SU-DHL-6 (cell line): ENCODE results near the gene ST7.

Source experiments
- H2AFZ ChIP-seq: fragments of 200-600 bp; sonication (generic); 2 replicates; pipeline ENCODE4 v1.6.1; 2014; ENCODE audit warnings: low read depth, mild to moderate bottlenecking, moderate library complexity, mixed read lengths, antibody characterized with exemption, low read length; ENCODE audit not compliant: severe bottlenecking
- H3F3A ChIP-seq: fragments of 200-600 bp; shearing (Covaris generic); 2 replicates; pipeline ENCODE4 v1.6.0; 2016; ENCODE audit warnings: antibody characterized with exemption, mild to moderate bottlenecking; ENCODE audit not compliant: insufficient read depth
- H3K27ac ChIP-seq: fragments of 200-600 bp; sonication (generic); 2 replicates; pipeline ENCODE4 v1.5.1; 2016; ENCODE audit warnings: low read depth, mild to moderate bottlenecking, low read length, moderate library complexity, mixed read lengths
- H3K27me3 ChIP-seq: fragments of 200-600 bp; sonication (generic), shearing (Covaris generic); 2 replicates; pipeline ENCODE4 v1.6.0; 2014; ENCODE audit warnings: mild to moderate bottlenecking, low read length
- H3K36me3 ChIP-seq: fragments of 200-600 bp; sonication (generic); 2 replicates; pipeline ENCODE4 v1.6.1; 2014; ENCODE audit warnings: mild to moderate bottlenecking, low read length, mixed read lengths
- H3K4me2 ChIP-seq: fragments of 300-600, 200-600 bp; shearing (Covaris generic), sonication (generic); 2 replicates; pipeline ENCODE4 v1.6.0; 2014; ENCODE audit warnings: low read length, low read depth, mild to moderate bottlenecking; ENCODE audit not compliant: poor library complexity, severe bottlenecking
- H3K4me3 ChIP-seq: fragments of 200-600 bp; sonication (generic); 2 replicates; pipeline ENCODE4 v1.5.1; 2014; ENCODE audit warnings: antibody characterized with exemption, low read length, mild to moderate bottlenecking, mixed read lengths; ENCODE audit not compliant: insufficient read depth, poor library complexity, severe bottlenecking
- H3K79me2 ChIP-seq: fragments of 200-600 bp; sonication (generic); 2 replicates; pipeline ENCODE4 v1.6.1; 2014; ENCODE audit warnings: mild to moderate bottlenecking, low read length, moderate library complexity; ENCODE audit not compliant: insufficient read depth
- H3K9ac ChIP-seq: fragments of 200-600 bp; sonication (generic); 2 replicates; pipeline ENCODE4 v1.7.0; 2014; ENCODE audit warnings: mild to moderate bottlenecking, low read length
- H3K9me2 ChIP-seq: fragments of 200-600 bp; sonication (generic); replicated peaks from 2 replicates; pipeline ENCODE4 v1.6.1; 2014; ENCODE audit warnings: low read length; ENCODE audit not compliant: insufficient read depth
- H3K9me3 ChIP-seq: fragments of 200-600 bp; sonication (generic); 2 replicates; pipeline ENCODE4 v1.6.1; 2014; ENCODE audit warnings: low read length, mixed read lengths; ENCODE audit not compliant: insufficient read depth
- H4K20me1 ChIP-seq: fragments of 200-600 bp; sonication (generic); 2 replicates; pipeline ENCODE4 v1.6.1; 2014; ENCODE audit warnings: low read depth, mild to moderate bottlenecking, antibody characterized with exemption, low read length, moderate library complexity, mixed read lengths
- EZH2phosphoT487 ChIP-seq: fragments of 200-600 bp; sonication (generic), shearing (Covaris generic); conservative IDR thresholded peaks from 2 replicates; pipeline ENCODE4 v1.6.1; 2018; ENCODE audit warnings: mild to moderate bottlenecking, antibody characterized with exemption, low read length, moderate library complexity, mixed read lengths
- TF ChIP-seq, protein P1 (sequence below): fragments of 200-600 bp; sonication (generic); IDR thresholded peaks from one replicate; pipeline ENCODE4 v1.5.1; 2017; ENCODE audit warnings: antibody characterized with exemption, mild to moderate bottlenecking, low read length, moderate library complexity; ENCODE audit not compliant: insufficient read depth, poor library complexity, severe bottlenecking

ST7 gene

GRCh38 chr7:117014673-117015133, 61.4 kb downstream of the ST7 start:
- H3K9me2 ChIP-seq, result no peaks in the 10 kb centered on the region
- no peak for TF ChIP-seq EZH2phosphoT487
- TF ChIP-seq, protein P1, sequence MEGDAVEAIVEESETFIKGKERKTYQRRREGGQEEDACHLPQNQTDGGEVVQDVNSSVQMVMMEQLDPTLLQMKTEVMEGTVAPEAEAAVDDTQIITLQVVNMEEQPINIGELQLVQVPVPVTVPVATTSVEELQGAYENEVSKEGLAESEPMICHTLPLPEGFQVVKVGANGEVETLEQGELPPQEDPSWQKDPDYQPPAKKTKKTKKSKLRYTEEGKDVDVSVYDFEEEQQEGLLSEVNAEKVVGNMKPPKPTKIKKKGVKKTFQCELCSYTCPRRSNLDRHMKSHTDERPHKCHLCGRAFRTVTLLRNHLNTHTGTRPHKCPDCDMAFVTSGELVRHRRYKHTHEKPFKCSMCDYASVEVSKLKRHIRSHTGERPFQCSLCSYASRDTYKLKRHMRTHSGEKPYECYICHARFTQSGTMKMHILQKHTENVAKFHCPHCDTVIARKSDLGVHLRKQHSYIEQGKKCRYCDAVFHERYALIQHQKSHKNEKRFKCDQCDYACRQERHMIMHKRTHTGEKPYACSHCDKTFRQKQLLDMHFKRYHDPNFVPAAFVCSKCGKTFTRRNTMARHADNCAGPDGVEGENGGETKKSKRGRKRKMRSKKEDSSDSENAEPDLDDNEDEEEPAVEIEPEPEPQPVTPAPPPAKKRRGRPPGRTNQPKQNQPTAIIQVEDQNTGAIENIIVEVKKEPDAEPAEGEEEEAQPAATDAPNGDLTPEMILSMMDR, result no peak
- H3K9me3 ChIP-seq, result no peaks in the 10 kb centered on the region
- H3K27ac ChIP-seq, result no peak overlapping the region
- H3K27me3 ChIP-seq, result no peaks in the 10 kb centered on the region
- H4K20me1 ChIP-seq, result peaks cover 4% of the 10 kb centered on the region
- H3K9ac ChIP-seq, result no peak overlapping the region
- H2AFZ ChIP-seq, result no peak overlapping the region
- H3K4me2 ChIP-seq, result no peak overlapping the region
- no peaks in the 10 kb centered on the region for H3F3A ChIP-seq
- no peaks in the 10 kb centered on the region for H3K36me3 ChIP-seq
- H3K4me3 ChIP-seq, result no peak overlapping the region
- H3K79me2 ChIP-seq, result no peaks in the 10 kb centered on the region

GRCh38 chr7:117015258-117016184, 62.2 kb downstream of the ST7 start:
- Histone ChIP-seq H2AFZ (no peak overlapping the region), H3K9me2 (no peaks in the 10 kb centered on the region), H3K9ac (no peak overlapping the region), H4K20me1 (peaks cover 4% of the 10 kb centered on the region), H3K27me3 (no peaks in the 10 kb centered on the region), H3K4me2 (no peak overlapping the region), H3K79me2 (no peaks in the 10 kb centered on the region), H3K27ac (no peak overlapping the region), H3K9me3 (no peaks in the 10 kb centered on the region), H3K36me3 (no peaks in the 10 kb centered on the region), H3F3A (no peaks in the 10 kb centered on the region), H3K4me3 (no peak overlapping the region)
- no peak for TF ChIP-seq EZH2phosphoT487
- TF ChIP-seq, protein P1, result no peak

DNA sequence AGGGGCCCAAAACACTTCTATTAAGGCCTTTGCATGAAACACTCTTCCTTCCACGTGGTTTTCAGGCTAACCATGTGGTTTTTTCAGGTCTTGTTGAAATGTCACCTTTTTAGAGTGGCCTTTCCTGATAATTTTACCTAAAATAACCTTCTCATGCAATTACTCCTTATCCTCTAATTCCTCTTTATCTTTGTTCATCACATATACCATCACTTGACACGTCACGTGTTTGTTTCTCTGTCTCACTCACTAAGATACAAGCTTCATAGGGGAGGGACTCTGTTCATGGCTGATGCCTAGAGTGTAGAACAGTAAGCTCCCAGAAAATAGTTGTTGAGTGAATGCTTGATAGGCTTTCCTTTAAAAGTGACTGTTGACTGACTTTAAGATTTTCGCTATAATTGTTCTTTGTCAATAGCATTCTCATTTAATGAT, 63.7 kb downstream of the ST7 start:
- H3K27ac ChIP-seq, result no peak overlapping the region
- no peaks in the 10 kb centered on the region for H3K9me3 ChIP-seq
- no peak overlapping the region for H3K9ac ChIP-seq
- H2AFZ ChIP-seq, result no peak overlapping the region
- H3K4me3 ChIP-seq, result no peak overlapping the region
- no peaks in the 10 kb centered on the region for H3F3A ChIP-seq
- H3K27me3 ChIP-seq, result no peaks in the 10 kb centered on the region
- peaks cover 4% of the 10 kb centered on the region; the same call in 1 of the 2 replicates for H4K20me1 ChIP-seq
- H3K9me2 ChIP-seq, result no peaks in the 10 kb centered on the region
- H3K36me3 ChIP-seq, result no peaks in the 10 kb centered on the region
- no peak overlapping the region for H3K4me2 ChIP-seq
- TF ChIP-seq, protein P1, result no peak
- TF ChIP-seq EZH2phosphoT487, result no peak
- no peaks in the 10 kb centered on the region for H3K79me2 ChIP-seq
